NCI-H82 (cell line): ENCODE data around the gene STYK1.
A peak's percentile ranks its signal among the peaks of the same experiment; 100 is the strongest.
"Not testable (repeated sequence)": the region's sequence is repeated elsewhere in the genome, so short reads cannot be mapped to it uniquely, and the experiment has no call there.

Source experiments
- DNase-seq: peaks from one replicate; lab custom pipeline; 2025; lab: John Stamatoyannopoulos, UW

The STYK1 gene

DNA sequence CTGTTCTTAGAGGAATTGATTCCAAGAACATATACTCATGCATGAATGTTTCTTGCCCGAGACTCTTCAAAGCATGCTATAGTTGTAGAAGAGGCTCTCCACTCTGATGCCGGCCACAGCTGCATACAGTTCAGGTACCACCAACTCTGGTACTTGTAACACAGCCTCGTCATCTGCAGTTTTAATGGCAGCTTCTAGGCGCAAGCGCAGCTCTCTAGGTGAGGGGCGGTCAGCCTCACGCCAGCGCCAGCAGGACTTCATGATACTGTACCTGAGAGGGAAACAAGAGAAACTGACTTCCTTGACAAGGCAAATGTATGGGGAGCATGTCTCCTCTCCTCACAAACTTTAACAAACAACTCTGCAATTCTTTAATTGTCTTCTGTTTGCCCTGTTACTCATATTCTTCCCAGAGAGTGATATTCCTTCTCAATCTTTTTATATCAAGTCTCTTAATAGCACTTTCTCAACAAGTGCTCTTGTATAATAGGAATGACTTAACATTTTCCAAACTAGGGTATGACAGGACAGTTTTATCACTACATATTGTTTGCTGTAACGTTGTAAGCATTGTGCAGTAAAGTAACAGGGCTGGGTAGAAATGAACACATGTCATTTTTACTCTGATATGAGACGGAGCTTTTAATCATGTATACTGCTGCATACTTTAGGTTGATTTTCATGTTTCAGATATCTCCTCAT is 53.6 kb downstream of the STYK1 start:
- DNase-seq, result no peak

DNA sequence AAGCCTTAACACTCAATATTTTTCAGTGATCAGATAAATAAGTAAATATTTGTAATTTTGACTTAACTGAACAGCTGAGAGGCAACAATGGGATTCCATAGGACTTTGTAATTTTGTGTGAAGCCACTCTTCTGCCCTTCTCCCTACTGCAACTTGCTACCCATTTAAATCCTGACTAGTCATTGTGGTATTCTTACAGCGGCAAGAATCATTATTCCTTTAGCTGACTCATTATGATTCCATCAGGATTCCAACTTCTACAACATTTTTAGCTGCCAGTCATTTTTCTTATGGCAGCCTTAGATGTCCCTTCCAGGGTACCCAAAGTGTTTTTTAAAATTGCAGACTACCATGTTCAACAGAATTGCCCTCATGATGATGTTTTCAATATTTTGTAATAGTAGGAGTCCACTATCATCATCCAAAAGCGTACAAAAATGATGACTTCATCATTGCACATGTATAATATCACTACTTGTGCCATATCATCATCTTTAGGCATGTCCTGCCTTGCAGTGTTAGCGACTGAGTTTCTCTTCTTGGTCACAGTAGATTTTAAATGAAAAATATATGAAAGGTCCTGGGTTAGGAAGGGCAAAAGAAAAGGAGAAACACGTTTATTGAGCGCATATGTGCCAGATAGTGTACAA is 55.4 kb downstream of the STYK1 start:
- no peak for DNase-seq

DNA sequence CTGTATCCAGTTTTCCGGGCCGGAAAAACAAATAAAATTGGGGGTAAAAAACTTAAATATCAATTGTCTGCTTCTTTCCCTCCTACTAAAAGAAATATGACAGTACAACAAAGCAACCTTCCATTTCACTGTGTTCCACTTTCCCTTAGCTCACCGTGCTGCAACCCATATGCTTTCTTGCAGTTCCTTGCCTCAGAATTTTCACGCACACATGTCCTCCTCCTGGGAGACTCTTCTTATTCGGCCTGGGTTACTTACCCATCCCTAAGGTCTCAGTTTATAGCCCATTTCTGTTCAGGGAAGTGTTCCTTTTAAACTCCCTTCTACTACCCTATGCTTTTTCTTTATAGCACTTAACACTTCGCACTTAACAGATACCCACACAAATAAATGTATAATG is 56.0 kb downstream of the STYK1 start:
- no peak for DNase-seq

DNA sequence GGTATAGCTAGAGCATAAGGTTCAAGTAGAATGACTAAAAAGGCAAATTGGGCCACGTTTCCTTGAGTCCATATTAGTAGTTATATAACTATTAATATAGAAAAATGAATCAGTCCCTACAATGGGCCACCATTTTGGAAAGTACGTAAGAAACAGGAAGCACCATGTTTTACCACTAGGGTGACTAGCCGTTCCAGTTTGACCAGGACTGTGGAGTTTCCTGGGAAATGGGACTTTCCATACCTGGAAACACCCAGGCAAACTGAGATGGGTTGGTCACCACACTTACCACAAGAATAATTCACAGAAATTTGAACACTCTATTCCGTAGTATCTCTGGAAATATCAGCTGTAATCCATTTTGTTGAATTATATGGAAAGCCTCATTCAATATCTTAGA is 58.3 kb downstream of the STYK1 start:
- no peak for DNase-seq

DNA sequence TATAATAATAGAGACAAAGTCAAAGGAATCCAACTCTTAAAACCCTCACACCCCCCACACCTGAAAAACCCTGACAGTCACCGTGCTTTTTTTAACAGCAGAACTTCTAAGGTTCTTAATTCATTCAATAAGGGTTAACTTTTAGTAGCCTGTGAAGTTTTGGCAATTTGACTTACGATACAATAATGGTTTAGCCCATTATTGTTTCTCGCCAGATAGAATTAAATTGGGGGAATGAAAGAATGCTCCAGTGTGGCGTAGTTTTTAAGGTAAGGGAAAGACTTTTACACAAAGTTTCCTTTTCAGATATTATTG is 59.8 kb downstream of the STYK1 start:
- no peak for DNase-seq

DNA sequence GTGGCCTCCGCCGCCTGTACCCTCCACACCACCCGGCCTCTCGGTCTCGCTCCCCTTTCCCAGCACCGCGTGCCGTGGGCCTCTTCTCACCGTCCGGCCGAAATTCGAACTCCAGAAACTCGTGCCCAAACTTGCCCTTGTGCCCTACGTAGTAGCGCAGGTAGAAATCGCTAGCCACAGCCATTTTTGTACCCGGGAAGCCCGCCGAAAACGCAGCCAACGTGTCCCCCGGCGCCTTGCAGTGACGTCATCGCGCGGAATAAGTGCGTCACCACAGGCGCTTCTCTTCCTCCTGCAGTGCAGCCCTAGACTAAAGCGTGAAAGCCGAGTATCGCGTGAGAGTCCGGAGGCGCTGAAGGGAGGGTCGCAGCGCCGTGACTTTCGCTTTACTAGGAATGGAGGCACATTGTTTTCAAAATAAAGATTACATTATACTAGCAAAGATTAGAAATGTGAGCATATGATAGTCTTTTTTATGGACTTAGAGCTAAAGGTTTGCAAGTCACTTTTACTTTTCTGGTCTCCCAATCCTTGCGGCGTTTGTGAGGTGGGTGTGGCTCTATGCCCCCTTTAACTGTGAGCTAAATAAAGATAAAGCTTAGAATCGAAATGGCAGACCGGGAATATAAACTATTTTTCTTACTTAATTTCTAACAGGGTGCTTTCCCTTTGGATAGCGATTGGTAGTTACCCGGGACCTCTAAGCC is 60.4 kb downstream of the STYK1 start, which contains the start of gene MAGOHB:
Gene MAGOHB, minus strand, starts transcription at position 261 of the 707 bp plus-strand sequence. Its CDS starts 77 bp downstream, at position 184.
- peak; percentile 96 for DNase-seq

DNA sequence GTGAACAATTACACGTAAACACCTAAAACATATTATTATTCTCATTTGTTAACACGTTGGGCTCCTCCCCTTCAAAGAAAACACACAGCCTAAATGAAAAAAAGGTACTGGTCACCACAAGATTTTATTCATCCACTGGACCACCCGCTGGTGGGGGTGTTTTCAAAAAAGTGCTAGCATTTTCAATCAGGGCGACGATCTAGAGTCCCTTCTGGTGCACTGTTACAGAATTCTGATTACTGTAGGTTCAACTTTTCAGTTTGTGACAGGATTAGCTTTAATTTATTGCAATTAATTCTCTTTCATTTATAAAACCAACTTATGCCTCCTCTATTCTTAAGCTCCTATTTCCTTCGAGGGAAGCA is 60.9 kb downstream of the STYK1 start:
- no peak for DNase-seq

DNA sequence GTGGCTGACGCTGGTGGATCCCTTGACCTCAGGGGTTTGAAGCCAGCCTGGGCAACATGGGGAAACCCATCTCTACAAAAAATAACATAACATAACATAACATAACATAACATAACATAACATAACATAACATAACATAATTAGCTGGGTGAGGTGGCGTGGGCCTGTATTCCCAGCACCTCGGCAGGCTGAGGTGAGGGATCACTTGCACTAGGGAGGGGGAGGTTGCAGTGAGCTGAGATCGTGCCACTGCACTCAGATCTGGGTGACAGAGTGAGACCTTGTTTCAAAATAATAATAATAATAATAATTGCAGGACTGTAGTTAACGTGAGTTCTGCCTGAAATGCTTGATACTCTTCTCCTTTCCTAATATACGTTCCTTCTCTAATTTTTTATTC is 61.7 kb downstream of the STYK1 start:
- no peak for DNase-seq

DNA sequence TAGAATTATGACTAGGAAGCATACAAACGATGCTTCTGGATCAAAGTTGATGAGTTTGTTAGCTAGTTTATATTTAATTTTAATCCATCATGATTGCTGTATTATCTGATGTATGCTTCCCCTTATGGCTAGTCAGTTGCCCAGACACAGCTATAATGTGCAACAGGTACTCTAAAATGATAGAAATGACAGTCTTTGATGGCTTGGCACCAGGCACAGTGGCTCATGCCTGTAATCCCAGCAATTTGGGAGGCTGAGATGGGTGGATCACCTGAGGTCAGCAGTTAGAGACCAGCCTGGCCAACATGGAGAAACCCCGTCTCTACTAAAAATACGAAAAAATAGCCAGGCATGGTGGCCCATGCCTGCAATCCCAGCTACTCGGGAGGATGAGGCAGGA is 62.6 kb downstream of the STYK1 start:
- not testable (repeated sequence) for DNase-seq

DNA sequence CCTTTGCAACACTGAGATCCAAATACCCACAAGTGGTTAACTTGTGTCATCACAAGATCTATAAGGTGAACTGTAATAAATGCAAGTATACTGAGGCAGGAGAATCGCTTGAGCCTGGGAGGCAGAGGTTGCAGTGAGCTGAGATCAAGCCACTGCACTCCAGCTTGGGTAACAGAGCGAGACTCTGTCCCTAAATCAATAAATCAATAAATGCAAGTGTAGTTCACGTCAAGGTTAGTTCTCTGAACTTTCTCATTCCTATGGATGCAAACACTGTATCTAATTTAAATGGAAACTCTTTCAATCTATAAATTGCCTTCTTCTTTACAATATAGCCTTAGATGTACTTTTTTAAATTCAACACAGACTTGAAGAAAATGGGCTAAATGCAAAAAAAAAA is 63.7 kb downstream of the STYK1 start:
- no peak for DNase-seq

DNA sequence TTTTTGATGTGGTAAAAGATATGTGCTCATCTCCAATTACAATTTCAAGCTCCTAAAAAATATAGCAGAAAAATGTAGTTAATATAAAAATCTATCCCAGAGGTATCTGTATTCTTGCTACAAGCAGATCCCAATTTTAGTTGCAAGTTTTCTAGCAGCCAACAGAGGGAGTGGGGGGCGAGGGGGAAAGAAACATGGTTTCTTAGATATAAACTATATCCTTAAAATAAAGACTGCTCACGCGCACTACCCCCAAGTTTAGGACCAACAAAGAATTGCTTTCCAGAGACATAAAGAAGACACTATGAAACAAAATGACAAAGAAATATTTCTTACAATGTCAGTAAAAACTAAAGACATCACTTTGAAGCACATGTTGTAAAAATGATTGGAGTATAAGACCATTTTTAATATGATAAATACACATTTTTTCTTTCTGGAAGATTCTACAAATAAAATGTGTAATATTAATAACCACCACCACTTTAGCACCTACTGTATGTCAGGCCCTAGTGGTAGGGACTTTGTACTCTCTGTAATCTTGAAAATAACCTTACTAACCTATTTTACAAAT is 65.9 kb downstream of the STYK1 start:
- no peak for DNase-seq

DNA sequence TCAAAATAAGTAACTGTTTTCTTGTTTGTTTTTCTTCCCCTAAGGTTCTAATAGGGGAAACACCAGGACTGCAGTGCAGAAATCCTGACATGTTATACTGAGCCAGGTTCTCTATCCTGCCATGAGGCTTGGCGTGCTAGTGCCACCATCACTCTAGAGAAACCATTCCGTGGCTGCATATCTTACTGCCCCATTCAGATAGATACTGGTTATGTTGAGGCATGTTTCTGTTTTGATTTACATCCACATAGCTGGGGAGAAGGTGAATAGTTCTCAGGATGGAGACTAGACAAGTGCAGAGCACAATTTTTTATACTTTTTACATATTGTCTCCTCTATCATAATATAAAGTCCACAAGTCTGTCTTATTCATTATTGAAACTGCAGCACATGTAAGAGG is 72.0 kb downstream of the STYK1 start:
- DNase-seq, result no peak

DNA sequence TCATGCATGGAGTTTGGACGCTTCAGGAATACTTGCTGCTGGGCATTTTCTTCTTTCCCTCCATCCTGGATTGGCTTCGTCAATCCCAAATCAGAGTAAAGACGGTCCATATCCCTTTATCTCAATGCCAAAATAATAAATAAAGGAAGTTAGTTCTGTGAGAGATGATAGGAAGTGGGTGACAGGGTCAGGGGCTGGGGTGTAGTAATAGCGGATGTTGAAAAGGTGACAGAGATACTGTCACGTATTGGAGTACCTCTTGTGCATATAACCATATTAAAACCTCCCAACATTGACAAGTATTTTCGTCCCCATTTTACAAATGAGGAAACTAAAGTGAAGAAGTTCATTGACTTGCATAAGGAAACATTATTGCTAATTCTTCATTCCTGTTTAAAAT is 72.9 kb downstream of the STYK1 start:
- no peak for DNase-seq

DNA sequence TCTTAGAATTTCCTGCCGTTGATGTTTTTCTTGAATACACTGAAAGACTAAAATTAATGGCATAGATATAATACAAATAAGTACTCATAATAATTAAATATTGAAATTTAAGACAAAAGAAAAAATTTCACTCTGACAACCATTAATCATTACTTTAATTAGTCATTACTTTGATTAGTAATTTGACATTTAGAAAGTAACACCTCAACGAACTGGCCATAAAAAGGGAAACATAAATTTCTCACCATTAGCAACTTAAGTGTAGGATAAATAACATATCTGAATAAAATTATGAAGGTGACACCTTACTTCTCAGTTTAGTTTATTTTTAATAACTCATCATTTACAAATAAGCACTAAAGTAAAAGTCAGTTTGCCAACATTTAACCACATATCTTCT is 78.0 kb downstream of the STYK1 start:
- DNase-seq, result no peak

DNA sequence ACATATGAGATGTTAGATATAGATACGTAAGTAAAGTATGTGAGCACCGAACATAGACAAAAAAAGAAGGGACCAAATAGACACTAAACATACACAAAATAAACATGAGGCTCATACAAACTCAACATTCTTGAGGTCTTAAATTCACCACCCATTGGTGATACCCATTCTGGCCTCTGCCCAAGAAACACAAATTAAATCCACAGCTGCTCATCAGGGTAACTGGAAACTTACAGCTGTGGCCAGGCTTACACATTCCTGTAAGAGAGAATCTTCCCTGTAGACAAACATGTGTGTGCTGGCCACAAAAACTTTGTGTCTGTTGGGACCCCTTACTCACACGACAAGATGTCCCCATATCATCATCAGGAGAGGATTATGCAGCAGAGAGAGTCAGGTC is 82.9 kb downstream of the STYK1 start:
- no peak for DNase-seq

DNA sequence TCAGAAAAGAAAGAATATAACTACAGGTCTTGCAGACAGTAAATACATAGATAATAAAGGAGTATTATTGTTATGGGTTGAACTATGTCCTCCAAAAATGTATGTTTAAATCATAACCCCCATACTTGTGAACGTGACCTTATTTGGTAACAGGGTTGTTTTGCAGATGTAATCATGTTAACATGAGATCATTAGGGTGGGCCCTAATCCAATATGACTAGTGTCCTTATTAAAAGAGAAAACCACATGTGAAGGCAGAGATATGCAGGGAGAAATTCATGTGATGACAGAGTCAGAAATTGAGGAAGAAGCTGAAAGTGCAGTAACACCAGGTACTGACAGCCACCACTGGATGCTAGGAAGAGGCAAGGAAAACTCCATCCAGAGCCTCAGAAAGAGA is 89.4 kb downstream of the STYK1 start:
- DNase-seq, result peak; percentile 79

DNA sequence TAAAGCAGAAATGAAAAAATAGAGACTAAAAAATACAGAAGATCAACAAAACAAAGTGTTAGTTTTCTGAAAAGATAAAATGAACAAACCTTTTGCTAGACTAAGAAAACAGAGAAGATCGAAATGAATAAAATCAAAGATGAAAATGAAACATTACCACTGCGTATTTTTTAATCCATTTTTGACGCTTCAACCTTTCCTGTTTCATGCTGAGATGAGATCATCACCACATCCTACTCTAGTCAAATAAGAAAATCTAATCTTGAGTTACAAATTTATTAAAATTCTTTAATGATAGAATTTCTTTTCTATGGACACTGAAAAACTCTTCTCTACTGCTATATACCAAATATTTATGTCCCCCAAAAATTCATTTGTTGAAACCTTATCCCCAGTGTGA is 91.1 kb downstream of the STYK1 start:
- DNase-seq, result no peak

DNA sequence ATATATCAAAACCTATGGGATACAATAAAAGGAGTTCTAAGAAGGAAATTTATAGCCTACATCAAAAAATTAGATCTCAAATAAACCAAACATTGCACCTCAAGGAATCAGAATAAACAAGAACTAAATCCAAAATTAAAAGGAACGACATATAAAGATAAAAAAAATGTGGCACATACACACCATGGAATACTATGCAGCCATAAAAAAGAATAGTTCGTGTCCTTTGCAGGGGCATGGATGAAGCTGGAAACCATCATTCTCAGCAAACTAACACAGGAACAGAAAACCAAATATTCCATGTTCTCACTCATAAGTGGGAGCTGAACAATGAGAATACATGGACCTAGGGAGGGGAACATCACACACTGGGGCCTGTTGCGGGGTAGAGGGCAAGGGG is 91.7 kb downstream of the STYK1 start:
- DNase-seq, result not testable (repeated sequence)

DNA sequence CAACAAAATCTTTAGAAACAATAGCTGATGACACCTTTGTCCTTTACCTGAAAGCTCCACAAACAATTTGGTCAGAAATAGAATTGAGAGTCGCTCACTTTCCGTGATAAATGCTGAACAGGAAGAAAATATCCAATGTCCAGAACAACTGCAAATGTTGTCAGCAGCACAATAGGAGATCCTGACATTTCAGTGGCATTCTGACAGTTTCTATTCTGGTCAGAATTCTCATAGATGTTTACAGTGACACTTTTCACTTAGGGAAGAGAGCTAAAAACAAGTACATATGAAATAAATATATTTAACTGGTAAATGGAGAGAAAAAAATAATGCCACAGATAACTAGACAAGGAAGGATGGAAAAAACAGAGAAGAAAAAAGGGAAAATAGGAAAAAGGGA is 99.5 kb downstream of the STYK1 start:
- no peak for DNase-seq

DNA sequence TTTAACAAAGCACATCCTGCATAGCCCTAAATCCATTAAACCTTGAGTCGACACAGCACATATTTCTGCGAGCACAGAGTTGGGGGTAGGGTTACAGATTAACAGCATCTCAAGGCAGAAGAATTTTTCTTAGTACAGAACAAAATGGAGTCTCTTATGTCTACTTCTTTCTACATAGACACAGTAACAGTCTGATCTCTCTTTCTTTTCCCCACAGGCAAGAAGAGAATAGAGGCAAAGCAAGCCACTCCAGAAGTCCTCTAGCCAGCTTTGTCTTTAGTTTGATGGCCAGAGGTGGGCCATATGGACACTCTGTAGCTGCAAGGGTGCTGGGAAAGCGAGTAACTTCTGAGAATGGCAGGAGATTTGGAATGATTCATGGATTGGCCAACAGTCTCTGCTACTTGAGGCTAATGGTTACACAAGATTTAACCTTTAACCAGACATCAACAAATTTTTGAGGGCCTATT is 101.8 kb downstream of the STYK1 start:
- DNase-seq, result peak; percentile 88

DNA sequence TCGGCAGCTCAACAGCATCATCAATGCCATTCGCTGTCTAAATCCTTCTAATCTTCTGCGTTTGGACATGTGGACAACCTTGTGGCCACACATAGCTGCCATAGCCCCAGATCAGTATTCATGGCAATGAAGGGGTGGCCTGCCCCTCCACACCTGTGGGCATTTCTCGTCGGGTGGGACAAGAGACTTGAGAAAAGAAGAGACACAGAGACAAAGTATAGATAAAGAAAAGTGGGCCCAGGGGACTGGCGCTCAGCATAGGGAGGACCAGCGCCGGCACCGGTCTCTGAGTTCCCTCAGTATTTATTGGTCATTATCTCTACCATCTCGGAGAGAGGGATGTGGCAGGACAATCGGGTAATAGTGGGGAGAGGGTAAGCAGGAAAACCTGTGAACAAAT is 102.7 kb downstream of the STYK1 start:
- DNase-seq, result peak; percentile 72
